EH (cell line): ENCODE results near the gene DMRT1.

Source experiments
- DNase-seq: peaks from one replicate; pipeline ENCODE4 v3.0.0-alpha.2; 2015; ENCODE audit warnings: low read depth

Gene DMRT1

DNA sequence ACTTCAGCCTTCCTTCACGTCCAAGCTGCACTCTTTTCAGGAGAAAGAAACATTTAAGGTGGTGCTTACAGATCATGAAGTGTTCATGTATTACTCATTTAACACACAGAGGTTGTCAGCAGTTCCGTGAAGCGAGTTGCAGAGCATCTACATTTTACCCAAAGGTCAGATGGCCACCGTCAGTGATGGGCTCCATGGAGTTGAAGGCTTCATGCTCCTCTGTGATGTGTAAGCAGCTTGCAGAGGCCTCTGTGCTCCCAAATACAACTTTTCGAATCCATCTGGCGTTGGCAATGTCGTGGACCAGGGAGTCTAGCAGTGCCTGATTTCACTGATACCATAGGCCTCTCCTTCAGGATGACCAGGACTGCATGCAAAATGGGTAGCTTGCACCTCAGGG lies 81.2 kb downstream of the DMRT1 start:
- no peak for DNase-seq

DNA sequence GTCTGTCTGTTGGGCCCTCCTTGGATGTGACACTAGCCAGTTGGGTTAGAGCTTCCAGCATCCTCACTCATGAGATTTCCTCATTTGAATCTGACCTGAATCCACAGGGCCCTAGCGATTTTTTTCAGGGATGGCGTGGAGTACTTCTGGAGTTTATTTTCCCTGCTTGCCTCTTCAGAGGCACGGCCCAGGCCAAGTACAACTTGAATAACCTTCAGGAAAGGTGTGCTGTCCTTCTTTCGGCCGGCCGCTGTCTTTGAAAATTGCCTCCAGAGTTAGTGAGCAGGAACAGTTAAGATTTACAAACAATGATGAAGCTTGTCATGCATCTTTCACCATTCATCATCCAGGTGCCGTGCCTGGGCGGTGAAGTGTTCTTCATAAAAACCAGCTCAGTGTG lies 85.5 kb downstream of the DMRT1 start:
- no peak for DNase-seq

DNA sequence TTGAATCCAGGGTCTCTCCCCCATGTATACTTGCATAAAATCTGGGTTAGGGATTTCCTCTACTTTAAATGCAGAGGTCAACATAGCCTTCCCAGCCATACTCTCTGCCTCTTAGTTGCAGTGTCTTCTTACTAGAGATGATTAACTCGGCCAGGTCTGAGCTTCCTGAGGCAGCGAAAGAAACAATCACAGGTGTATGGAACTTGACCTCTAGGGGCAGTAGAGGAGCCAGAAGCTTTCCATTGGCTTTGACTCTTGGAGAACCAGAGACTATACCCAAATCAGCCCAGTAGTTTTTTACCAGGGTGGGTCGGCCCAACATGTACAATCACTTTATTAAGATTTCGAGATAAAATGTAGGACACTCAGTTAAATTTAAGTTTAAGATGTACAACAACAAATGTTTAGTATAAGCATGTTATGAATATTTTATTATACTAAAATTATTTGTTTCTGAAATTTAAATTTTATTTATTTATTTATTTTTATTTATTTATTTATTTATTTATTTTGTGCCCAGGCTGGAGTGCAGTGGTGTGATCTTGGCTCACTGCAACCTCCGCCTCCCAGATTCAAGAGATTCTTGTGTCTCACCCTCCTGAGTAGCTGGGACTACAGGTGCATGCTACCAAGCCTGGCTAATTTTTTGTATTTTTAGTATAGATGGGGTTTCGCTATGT lies 87.0 kb downstream of the DMRT1 start:
- peak; percentile 6 for DNase-seq

DNA sequence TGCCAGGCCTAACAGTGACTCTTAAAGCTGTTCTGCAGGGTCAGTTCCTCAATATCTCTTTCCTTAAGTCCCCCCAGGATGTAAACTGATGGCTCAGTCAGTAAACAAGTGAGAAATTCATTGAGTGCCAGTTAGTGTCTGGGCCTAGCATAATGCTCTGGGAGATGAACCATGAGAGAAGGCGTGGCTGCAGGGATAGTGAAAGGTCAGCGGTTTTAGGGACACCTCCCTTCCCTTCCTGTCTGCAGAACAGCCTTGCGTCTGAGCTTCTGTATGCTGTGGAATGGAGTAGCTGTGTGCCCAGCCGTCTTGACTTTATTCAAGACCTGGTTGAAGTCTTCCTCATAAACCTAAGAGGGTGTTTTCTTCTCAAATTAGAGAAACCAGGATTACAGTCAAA lies 88.2 kb downstream of the DMRT1 start:
- DNase-seq, result no peak

DNA sequence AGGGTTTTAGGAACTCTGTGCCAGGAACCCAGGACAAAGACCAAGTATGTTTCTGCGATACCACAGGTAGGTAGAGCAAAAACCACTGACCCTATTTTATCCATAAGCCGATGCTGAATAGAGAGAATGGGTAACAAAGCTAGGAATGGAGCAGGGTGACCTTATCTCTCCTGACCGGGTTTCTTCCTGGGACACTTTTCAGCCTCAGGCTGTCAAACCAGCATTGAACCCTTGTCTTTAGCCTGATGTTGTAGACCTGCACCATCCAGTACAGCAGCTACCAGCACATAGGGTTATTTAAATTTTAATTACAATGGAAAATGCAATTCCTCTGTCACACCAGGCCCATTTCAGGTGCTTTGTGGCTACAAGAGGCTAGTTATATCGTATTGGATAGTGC lies 91.9 kb downstream of the DMRT1 start:
- no peak for DNase-seq

DNA sequence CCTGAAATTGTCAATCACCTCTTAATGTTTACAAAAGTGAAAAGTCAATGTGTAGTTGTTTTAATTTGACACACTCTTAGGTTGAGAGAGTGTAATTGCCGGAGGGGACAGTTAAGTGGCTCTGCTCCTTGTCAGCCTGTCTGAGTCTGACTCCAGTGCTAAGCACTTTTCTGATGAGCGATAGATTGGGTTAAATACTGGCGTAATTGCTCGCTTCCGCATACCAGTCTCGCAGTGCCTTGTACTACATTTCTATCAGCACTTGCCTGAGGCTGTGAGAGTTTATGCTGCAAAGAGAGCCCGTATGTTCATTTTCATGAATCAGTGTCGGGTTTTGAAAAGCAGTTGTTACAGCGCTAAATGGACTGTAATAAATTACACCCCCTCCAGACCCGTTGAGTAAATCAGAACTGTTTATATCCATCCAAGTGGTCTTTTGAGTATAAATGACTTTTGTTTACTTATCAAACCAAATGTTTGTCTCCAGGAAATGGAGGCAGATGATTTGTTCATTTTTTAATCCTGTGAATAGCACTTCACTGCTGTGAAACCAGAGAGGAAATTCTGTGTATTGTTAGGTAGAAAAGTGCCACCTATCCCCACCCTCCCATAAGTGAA lies 94.0 kb downstream of the DMRT1 start:
- peak; percentile 65 for DNase-seq

DNA sequence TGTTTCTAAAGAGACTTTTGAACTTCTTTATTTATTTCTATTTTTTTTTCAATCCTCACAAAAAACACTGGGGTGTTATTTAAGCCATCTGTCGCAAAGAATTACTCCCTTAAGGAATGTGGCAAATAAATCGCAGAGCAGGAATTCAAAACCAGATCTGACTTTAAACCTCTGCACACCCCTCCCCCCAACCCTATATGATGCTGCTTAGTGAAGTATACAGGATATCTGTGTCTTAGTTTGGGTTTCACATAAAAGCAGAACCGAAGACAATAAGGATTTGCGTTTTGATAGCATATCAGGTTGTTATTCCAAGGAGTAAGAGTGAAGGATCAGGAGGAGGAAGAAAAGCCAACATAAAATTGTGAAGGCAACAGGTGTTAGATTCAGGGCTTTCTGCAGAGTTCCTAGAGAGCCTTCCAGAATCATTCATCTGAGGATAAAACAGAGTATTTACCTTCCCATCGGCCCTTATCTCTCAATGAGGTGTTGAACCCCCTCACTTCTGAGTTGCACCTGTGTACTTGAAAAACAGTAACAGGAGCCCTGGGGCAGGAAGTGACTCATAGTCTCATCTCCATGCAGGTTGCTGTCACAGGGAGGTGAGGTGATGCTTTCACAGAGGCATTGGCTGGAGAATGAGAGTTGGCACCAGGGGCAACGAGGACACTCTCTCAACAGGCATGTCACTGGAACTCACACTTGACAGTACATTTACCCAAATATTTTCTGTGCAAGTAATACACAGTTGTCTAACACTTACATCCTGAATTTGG lies 101.5 kb downstream of the DMRT1 start:
- no peak for DNase-seq

DNA sequence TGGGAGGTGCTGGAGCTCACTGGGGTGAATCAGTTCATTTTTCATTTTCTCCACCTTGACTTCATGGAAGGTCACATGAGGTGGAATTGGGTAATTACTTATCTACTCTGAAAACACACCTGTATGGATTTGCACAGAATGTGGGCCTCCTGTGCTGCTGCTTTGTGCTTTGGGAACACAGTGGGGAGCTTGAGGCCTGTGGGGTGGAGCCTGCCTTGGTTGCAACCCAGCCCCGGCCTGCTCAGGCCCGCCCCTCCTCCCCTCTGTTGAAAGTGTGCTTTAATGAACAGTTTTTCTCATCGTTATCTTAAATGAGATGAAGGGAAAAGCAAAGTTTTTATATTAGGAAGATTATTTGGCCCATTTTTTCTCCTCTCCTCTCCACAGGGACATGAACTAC lies 106.5 kb downstream of the DMRT1 start:
- DNase-seq, result no peak

DNA sequence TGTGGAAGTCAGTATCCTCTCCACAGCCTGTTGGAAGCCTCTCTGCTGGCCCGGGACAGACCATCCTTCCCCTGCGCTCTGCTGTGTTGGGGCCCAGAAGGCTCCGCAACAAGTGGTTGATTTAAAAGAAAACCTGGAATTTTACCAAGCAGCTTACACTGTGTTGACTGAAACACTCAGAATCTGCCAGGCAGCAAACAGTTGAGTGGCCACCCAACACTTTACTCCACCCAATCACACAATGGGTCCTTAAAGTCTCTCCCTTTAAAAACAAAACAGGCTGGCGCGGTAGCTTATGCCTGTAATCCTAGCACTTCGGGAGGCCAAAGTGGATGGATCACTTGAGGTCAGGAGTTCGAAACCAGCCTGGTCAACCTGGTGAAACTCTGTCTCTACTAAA lies 107.0 kb downstream of the DMRT1 start:
- no peak for DNase-seq

DNA sequence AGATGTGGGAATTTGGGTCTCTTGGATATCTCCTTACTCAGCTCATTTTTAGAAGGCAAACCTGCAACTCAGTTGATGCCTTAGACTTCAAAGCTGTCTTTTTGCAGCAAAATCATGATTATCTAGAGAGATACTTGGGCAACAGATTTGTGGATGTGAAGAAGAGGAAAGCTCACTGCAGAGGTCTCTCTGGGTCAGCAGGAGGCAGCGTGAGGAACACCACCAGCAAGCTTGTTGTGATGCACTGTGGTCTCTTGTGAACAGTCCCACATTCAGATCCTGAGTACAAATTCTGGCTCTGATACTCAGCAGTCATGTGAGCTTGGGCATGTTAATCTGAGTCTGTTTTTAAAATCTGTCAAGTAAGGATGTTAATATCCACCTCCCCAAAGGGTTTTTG lies 108.6 kb downstream of the DMRT1 start:
- no peak for DNase-seq

DNA sequence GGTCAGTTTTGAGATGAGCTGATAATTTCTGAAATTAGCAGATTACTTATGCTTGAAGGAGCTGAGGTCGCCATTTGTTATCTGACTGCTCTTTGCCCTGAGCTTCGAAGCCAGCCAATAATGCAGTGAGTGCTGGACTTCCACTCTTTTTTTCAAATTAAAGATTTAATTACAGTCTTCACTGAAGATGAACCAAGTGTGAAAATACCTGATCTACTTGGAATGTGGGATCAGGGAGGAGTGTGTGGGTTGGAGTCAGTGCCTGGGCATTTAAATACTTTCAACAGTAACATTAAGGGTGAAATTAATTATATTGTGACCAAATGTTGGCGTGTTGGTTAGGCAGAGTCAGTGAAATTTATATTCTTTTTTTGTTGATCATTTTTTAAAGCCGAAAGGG lies 111.0 kb downstream of the DMRT1 start:
- DNase-seq, result no peak

DNA sequence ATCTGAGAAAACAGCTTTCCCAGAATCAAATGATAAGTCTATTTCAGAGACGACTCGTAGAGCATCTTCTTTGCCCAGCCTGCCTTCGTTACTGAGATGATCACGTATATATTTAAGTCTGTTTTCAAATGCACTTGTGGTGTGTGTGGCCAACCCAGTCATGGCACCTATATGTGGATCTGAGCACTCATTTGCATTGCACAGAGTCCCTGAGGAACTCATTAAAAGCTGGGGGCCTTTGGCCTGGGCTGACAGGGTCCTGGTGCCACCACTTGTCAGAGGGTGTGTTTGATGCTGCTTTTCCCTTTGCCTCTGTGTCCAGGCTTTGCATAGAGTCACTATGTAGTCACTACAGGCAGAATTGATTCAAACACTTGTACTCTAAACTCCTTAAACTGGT lies 117.6 kb downstream of the DMRT1 start:
- DNase-seq, result no peak

DNA sequence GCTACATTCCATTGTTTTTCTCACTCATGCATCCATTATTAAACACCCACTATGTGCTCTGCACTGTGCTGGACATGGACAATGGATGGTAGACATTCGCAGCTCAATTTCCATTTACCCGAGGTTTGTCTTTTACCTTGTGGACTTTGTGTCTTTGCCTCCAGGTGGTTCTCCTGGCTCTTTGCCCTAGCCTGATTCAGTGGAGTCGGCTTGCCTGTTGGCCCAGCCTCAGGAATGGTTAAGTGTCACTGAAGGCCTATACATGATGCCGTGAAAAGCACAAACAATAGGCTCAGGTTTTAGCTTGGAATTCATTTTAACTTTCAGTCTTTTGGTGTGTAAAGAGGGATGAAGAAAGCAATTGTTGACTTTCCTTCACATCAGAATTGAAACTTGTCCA lies 118.4 kb downstream of the DMRT1 start:
- no peak for DNase-seq

DNA sequence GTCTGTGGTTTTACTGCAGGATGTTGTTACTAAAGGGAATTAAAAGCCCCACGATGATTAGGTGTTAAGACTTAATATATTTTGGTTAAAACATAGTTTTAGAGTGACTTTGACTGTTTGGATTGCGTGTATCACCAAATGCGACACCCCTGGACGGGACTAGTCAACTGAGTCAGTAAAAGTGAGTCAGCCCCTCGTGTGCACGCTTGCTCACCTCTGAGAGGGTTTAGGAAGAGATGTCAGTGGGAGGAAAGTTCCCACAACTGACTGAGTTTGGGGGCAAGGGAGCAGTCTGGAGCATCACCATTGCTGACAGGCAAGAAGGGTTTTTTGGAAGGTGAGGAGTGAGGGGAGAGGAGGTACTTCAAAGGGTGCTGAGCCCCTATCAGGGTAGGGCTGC lies 120.5 kb downstream of the DMRT1 start:
- peak; percentile 2 for DNase-seq

DNA sequence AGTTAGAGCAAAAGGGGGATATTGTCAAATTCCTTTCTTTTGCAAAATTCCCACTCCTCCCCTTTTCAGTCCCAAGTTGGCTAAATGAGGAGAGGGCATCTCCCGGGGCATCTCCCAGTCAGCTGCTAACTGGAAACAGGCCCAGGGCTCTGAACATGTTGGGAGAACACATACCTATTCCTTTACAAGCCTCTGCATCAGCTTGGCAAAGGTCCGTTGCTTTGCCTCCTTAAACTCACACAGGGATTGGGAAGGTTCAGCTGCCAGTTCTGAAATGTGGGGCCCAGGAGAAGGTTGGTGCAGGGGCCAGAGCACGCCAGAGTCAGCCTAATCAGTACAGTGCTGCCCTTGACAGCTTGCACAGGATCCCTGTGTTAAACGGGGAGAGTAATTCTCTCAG lies 124.0 kb downstream of the DMRT1 start:
- DNase-seq, result no peak

DNA sequence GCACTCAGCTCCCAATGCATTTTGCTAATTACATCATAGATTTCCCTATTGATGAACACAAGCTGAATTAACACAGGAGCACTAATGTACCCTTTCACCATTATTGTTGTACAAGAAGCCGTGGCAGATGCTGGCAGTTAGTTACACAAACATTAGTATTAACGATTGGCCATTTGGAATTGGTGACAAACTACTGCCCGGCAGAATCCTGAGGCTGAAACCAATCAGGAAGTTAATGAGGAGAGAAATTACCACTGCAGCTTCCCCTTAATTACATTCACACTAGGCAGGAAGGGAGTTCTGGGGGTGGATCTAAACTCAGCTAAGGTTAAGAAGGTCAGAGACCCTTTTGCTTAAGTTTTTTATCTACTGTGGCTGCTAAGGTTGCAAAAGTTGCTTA lies 125.4 kb downstream of the DMRT1 start:
- no peak for DNase-seq

DNA sequence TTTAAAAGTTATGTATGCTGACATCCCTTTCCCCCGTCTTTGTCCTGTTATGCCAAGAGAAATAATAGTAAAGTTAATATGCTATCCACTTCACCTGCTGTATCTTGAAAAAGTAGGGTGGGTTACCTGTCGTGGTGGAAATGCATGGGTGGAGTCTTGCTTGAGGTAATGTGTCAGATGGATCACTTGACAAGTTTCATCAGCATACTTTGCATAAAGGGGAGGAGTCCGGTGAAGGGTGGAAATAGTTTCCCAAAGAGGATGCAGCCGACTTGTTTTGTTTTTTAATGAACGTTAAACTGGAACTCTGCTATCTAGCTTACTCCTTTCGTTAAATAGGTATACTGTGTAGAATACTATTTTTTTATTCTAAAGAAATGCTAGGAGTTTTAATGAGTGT lies 125.9 kb downstream of the DMRT1 start:
- DNase-seq, result no peak

DNA sequence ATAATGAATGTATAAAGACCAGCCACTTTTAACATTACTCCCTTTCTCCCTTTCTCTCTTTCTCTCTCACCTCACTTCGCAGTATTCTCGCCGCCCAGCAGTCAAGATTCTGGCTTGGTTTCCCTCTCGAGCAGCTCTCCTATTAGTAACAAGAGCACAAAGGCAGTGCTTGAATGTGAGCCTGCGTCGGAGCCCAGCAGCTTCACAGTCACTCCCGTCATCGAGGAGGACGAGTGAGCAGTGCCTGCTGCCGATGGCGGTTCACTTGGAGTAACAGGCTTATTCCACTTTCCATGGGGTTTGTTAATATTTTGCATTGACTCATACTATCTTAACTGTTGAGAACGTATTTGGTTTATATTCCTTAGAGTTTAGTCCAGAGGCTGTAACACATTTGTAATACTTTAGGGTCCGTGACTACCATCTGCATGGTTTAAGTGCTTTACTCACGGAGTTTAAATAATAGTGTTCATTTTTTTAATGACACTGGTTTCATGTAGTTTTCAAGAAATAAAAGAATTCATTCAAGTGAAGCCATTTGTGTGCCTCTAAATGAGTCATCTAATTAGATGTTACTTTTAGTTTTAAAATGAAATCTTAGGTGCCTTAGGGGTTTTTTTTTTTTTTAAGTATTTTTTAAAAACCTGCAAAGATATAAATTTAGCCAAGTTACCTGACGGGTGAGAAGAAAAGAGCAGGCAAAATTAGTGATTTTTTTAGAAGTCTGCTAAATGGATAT lies 126.6 kb downstream of the DMRT1 start:
- DNase-seq, result peak; percentile 8

DNA sequence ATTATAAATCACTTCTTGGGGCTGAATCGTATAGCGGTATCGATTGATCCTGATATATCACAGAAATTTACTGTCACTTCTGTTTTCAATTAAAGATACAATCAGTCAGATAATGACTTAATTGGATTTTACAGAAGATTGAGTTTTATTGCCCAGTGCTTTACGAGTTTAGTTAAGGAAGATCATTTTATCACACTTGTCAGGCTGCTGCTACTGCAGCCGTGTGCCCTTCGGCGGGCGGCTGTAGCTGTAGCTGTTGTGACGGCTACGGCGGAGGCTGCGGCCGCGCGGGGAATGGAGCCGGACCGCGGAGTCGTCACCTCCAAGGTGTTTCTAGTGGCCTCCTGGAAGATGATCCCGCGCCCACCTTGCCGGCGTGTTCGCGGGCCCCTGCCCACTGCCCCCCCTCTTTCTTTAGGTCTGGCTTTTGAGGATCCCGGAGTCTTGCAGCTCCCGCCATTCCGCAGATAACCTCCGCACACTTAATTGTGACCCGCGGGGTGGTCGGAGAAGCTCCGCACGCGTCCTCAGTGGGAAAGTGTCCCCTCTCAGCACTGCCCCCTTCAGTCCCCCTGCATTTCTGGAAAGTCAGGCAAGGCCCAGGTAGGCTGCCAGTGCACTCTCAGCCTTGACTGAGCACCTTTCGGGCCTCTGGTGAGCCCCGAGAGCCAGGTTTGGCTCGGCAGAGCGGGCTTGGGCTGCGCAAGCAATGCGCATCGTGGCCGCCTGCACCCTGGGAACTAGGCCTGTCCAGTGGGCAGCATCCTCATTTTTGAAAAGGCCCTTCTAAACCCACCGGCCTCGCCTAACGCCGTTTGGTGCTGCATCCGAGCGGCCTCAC lies 128.0 kb downstream of the DMRT1 start:
- DNase-seq, result no peak

DNA sequence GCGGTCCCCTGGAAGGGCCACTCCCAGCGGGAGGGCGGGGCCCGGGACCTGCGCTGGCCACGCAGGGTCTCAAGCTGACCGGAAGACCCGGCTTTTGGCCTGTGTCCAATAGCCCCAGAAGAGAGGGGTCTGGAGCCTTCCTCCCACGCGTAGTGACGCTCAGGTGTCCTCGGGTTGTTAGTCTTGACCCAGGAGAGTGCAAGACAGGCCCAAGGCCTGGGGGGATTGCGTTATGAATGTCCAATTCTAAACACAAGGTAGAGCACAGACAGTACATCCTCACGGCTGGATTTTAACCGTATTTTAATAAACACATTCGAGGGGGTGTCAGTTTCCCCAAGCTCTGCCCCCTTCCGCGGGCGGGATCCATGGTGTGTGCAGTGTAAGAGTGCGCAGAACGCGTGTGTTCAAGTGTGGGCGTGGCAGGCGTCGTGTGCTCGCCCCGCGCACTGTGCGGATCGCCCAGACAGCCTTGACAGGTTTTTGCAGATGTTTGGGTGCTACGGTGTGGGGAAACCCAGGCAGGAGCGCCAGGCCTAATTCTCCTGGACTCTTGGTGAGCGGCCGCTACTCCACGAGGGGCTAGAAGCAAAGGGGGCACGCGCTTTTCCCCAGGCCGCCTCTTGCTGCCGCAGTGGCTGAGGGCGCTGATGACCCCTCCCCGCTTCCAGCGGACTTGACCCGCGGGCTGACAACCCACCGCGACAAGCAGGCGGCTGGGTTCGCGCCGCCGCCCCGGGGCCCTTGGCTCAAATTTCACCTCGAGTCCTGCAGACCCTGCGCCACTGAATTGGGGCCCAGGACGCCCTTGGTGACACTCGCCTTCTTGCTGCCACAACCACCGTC lies 128.9 kb downstream of the DMRT1 start:
- no peak for DNase-seq
